OCI-LY3 (cell line): ENCODE measurements around the gene PLBD2.

Experiments used
- H2AFZ ChIP-seq: fragments of 200-600, 300-600 bp; shearing (Covaris generic); 2 replicates; pipeline ENCODE4 v1.6.0; 2014; ENCODE audit warnings: antibody characterized with exemption, low read depth, low read length
- H3K27ac ChIP-seq: fragments of 200-600, 300-600 bp; sonication (generic); 2 replicates; pipeline ENCODE4 v1.5.1; 2014; ENCODE audit warnings: mild to moderate bottlenecking, low read length, moderate library complexity, mixed read lengths
- H3K27me3 ChIP-seq: fragments of 200-600, 300-600 bp; sonication (generic); 2 replicates; pipeline ENCODE4 v1.6.1; 2014; ENCODE audit warnings: low read depth, low read length, mixed read lengths
- H3K36me3 ChIP-seq: fragments of 200-600, 300-600 bp; sonication (generic); replicated peaks from 2 replicates; pipeline ENCODE3; 2014; ENCODE audit warnings: low read depth, low read length, mixed read lengths
- H3K4me1 ChIP-seq: fragments of 300-600, 200-600 bp; sonication (generic); 2 replicates; pipeline ENCODE4 v1.6.1; 2014; ENCODE audit warnings: low read length, mixed read lengths
- H3K4me2 ChIP-seq: fragments of 200-600, 300-600 bp; sonication (generic); 2 replicates; pipeline ENCODE4 v1.6.1; 2014; ENCODE audit warnings: low read length, mixed read lengths
- H3K4me3 ChIP-seq: fragments of 300-600, 200-600 bp; sonication (generic); 2 replicates; pipeline ENCODE4 v1.5.1; 2014; ENCODE audit warnings: antibody characterized with exemption, mild to moderate bottlenecking, low read length, moderate library complexity
- H3K79me2 ChIP-seq: fragments of 300-600, 200-600 bp; shearing (Covaris generic); 2 replicates; pipeline ENCODE4 v1.6.1; 2014; ENCODE audit warnings: mild to moderate bottlenecking, low read length, mixed read lengths
- H3K9ac ChIP-seq: fragments of 300-600, 200-600 bp; shearing (Covaris generic); 2 replicates; pipeline ENCODE4 v1.6.0; 2014; ENCODE audit warnings: mild to moderate bottlenecking, low read length, moderate library complexity
- H3K9me3 ChIP-seq: fragments of 200-600, 300-600 bp; shearing (Covaris generic); 2 replicates; pipeline ENCODE4 v1.6.1; 2014; ENCODE audit warnings: low read length, mixed read lengths; ENCODE audit not compliant: insufficient read depth
- H4K20me1 ChIP-seq: fragments of 200-600, 300-600 bp; sonication (generic); 2 replicates; pipeline ENCODE4 v1.6.1; 2016; ENCODE audit warnings: low read length, mixed read lengths; ENCODE audit not compliant: insufficient read depth
- EZH2phosphoT487 ChIP-seq: fragments of 200-600 bp; shearing (Covaris generic); IDR thresholded peaks from 2 replicates; pipeline ENCODE4 v1.6.1; 2018; ENCODE audit warnings: antibody characterized with exemption, mixed run types, low read depth
- TF ChIP-seq, protein P1 (sequence below): fragments of 200-600, 300-600 bp; sonication (generic); IDR thresholded peaks from 2 replicates; pipeline ENCODE4 v1.5.1; 2014; ENCODE audit warnings: antibody characterized with exemption, low read length, low read depth

PLBD2 gene

DNA sequence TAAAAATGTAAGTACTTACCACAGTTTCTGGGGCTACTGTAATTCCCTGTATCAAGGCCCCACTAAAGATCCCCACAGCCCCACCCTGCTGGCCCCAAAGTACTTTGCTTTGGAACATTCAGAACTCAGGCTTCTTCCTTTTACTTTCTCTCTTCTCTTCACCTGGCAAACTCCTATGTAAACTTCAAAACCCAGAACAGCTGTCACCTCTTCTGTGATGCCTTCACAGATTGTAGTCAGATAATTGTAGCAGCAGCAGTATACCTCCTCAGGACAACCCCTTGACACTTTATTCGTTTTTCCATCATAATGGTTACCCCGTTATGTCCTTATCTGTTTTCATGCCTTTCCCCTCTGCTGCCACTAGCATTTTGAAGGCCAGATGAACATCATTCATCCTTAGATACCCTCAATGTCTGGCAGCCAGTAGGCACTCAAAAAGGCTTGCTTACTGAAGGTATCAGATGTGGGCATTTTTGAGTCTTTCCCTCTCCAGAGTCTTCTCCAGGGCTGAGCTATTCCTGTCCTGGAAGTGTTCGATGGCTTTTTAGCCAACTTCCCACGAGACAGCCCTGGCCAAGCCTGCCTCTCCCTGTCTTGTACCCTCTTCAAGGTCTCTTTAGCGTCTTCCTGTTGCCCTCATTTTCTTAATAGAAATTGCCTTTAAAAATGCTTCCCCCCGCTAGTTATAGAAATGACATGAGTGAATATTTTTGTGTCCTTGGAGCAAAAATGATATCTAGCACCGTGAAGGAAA lies 7.4 kb downstream of the PLBD2 start:
- no peaks in the 10 kb centered on the region for H3K36me3 ChIP-seq
- no peaks in the 10 kb centered on the region for H4K20me1 ChIP-seq
- H3K4me1 ChIP-seq: no peaks in the 10 kb centered on the region
- no peak overlapping the region for H3K4me3 ChIP-seq
- no peak for TF ChIP-seq EZH2phosphoT487
- TF ChIP-seq, protein P1, sequence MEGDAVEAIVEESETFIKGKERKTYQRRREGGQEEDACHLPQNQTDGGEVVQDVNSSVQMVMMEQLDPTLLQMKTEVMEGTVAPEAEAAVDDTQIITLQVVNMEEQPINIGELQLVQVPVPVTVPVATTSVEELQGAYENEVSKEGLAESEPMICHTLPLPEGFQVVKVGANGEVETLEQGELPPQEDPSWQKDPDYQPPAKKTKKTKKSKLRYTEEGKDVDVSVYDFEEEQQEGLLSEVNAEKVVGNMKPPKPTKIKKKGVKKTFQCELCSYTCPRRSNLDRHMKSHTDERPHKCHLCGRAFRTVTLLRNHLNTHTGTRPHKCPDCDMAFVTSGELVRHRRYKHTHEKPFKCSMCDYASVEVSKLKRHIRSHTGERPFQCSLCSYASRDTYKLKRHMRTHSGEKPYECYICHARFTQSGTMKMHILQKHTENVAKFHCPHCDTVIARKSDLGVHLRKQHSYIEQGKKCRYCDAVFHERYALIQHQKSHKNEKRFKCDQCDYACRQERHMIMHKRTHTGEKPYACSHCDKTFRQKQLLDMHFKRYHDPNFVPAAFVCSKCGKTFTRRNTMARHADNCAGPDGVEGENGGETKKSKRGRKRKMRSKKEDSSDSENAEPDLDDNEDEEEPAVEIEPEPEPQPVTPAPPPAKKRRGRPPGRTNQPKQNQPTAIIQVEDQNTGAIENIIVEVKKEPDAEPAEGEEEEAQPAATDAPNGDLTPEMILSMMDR: no peak
- H3K9ac ChIP-seq: no peak overlapping the region
- H3K79me2 ChIP-seq: no peaks in the 10 kb centered on the region
- no peaks in the 10 kb centered on the region for H3K27me3 ChIP-seq
- no peaks in the 10 kb centered on the region for H3K9me3 ChIP-seq
- no peak overlapping the region for H2AFZ ChIP-seq
- no peak overlapping the region for H3K27ac ChIP-seq
- no peak overlapping the region for H3K4me2 ChIP-seq

DNA sequence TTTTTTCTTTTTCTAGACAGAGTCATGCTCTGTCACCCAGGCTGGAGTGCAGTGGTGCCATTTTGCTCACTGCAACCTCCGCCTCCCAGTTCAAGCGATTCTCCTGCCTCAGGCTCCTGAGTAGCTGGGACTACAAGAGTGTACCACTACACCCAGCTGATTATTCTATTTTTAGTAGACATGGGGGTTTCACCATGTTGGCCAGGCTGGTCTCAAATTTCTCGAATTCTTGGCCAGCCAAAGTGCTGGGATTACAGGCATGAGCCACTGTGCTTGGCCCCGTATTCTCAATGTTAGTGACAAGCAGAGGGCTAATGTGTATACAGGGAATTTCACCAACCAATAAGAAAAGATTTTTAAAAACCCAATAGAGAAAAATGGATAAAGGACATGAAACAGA lies 8.4 kb downstream of the PLBD2 start:
- Histone ChIP-seq H3K36me3 (no peaks in the 10 kb centered on the region), H3K9me3 (no peaks in the 10 kb centered on the region), H3K9ac (no peak overlapping the region), H3K4me1 (no peaks in the 10 kb centered on the region), H3K4me3 (no peak overlapping the region), H4K20me1 (no peaks in the 10 kb centered on the region), H3K27me3 (no peaks in the 10 kb centered on the region), H3K79me2 (no peaks in the 10 kb centered on the region), H3K27ac (no peak overlapping the region), H3K4me2 (no peak overlapping the region), H2AFZ (no peak overlapping the region)
- TF ChIP-seq EZH2phosphoT487: no peak
- TF ChIP-seq, protein P1: no peak

DNA sequence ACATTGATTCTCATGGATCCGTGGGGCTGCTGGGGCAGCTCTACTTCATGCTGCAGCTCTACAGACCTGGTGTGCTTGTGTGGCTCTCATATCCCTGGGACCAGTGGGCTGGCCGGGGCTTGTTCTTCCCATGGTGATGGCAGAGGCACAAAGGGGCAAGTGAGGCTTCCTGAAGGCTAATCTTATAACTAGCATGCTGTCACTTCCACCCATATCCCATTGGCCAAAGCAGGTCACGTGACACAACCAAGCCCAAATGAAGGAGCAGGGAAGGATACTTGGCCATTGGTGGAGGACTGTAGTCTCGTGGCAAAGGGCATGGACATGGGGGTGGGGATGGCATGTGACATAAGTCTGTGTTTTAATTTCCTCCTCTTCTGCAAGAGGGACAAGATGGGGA lies 9.9 kb downstream of the PLBD2 start:
- H3K9ac ChIP-seq: no peak overlapping the region
- H3K79me2 ChIP-seq: no peaks in the 10 kb centered on the region
- no peaks in the 10 kb centered on the region for H3K36me3 ChIP-seq
- H3K4me3 ChIP-seq: no peak overlapping the region
- no peak for TF ChIP-seq EZH2phosphoT487
- TF ChIP-seq, protein P1: no peak
- H3K27me3 ChIP-seq: no peaks in the 10 kb centered on the region
- no peaks in the 10 kb centered on the region for H3K9me3 ChIP-seq
- no peaks in the 10 kb centered on the region for H3K4me1 ChIP-seq
- H3K27ac ChIP-seq: no peak overlapping the region
- no peaks in the 10 kb centered on the region for H4K20me1 ChIP-seq
- H2AFZ ChIP-seq: no peak overlapping the region
- no peak overlapping the region for H3K4me2 ChIP-seq

DNA sequence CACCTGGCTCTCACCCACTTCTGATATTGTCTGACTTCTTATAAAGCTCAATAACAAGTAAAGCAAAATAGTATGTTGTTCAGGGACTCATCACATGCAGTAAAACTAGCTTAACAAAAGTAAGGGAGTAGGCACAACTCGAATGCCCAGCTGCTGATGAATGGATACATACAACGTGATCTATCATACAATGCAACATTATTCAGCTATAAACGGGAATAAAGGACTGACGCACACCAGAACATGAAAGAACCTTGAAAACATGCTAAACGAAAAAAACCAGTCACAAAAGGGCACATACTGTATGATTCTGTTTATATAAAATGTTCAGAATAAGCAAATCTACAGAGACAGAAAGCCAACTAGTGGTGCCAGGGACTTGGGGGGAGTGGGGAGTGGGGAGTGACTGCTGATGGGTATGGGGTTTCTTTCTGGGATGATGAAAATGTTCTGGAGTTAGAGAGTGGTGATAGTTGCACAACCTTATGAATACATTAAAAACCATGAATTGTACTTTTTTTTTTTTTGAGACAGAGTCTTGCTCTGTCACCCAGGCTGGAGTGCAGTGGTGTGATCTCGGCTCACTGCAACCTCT lies 11.1 kb downstream of the PLBD2 start:
- Histone ChIP-seq H3K27me3 (no peaks in the 10 kb centered on the region), H3K4me1 (no peaks in the 10 kb centered on the region), H2AFZ (no peak overlapping the region), H3K27ac (no peak overlapping the region), H3K79me2 (no peaks in the 10 kb centered on the region), H4K20me1 (no peaks in the 10 kb centered on the region), H3K9ac (no peak overlapping the region), H3K4me3 (no peak overlapping the region), H3K36me3 (no peaks in the 10 kb centered on the region), H3K4me2 (no peak overlapping the region), H3K9me3 (no peaks in the 10 kb centered on the region)
- TF ChIP-seq EZH2phosphoT487: no peak
- TF ChIP-seq, protein P1: no peak
